Measurements from ENCODE around the gene CA10. TPM values are rescaled to one million over a fixed set of nuclear protein-coding genes. Genes with fewer than 3 reads are reported as not detected.

CA10 gene
- polyA plus RNA-seq, 4 donors, result 0.19 to 0.31 TPM; not detected in 2

- Histone ChIP-seq H3K4me3 (ENCODE audit: low read depth in 1 of 3, low read length in 3 of 3) (no peak overlapping the region), H3K9me3 (ENCODE audit: control insufficient read depth in 2 of 2, insufficient read depth in 1 of 2, low read depth in 1 of 2, low read length in 1 of 2) (no peaks in the 10 kb centered on the region), H3K27ac (ENCODE audit: low read depth in 1 of 3, low read length in 2 of 3) (no peak overlapping the region), H3K4me1 (ENCODE audit: control insufficient read depth in 3 of 3, insufficient read depth in 2 of 3, low read depth in 1 of 3, low read length in 2 of 3) (no peaks in the 10 kb centered on the region), H3K27me3 (ENCODE audit: control insufficient read depth in 3 of 3, insufficient read depth in 3 of 3, low read length in 3 of 3) (no peaks in the 10 kb centered on the region), H3K36me3 (ENCODE audit: control insufficient read depth in 3 of 3, insufficient read depth in 2 of 3, low read depth in 1 of 3, low read length in 3 of 3) (no peaks in the 10 kb centered on the region)
- 71 to 81% (median 76%) methylated on average over 1 of the region's 1 CpG for WGBS, 3 donors
- no peak for DNase-seq
- FAIRE-seq, result no peak
Observed at GRCh38 chr17:51706093-51706492, 452.4 kb downstream of the CA10 start.

GRCh38 chr17:51703361-51704341, 454.9 kb downstream of the CA10 start:
- Histone ChIP-seq H3K36me3 (ENCODE audit: control insufficient read depth in 3 of 3, insufficient read depth in 2 of 3, low read depth in 1 of 3, low read length in 3 of 3) (no peaks in the 10 kb centered on the region), H3K27ac (ENCODE audit: low read depth in 1 of 3, low read length in 2 of 3) (no peak overlapping the region), H3K4me3 (ENCODE audit: low read depth in 1 of 3, low read length in 3 of 3) (no peak overlapping the region), H3K27me3 (ENCODE audit: control insufficient read depth in 3 of 3, insufficient read depth in 3 of 3, low read length in 3 of 3) (no peaks in the 10 kb centered on the region), H3K9me3 (ENCODE audit: control insufficient read depth in 2 of 2, insufficient read depth in 1 of 2, low read depth in 1 of 2, low read length in 1 of 2) (no peaks in the 10 kb centered on the region), H3K4me1 (ENCODE audit: control insufficient read depth in 3 of 3, insufficient read depth in 2 of 3, low read depth in 1 of 3, low read length in 2 of 3) (no peaks in the 10 kb centered on the region)
- DNase-seq (no peak), FAIRE-seq (no peak)
- WGBS, 3 donors, result 75 to 81% (median 80%) methylated on average over 8 of the region's 8 CpGs

GRCh38 chr17:51702963-51703360, 455.6 kb downstream of the CA10 start:
- no peak overlapping the region for H3K27ac ChIP-seq (ENCODE audit: low read depth in 1 of 3, low read length in 2 of 3)

GRCh38 chr17:51701501-51701900, 457.0 kb downstream of the CA10 start:
- Histone ChIP-seq H3K9me3 (ENCODE audit: control insufficient read depth in 2 of 2, insufficient read depth in 1 of 2, low read depth in 1 of 2, low read length in 1 of 2) (no peaks in the 10 kb centered on the region), H3K36me3 (ENCODE audit: control insufficient read depth in 3 of 3, insufficient read depth in 2 of 3, low read depth in 1 of 3, low read length in 3 of 3) (no peaks in the 10 kb centered on the region), H3K27me3 (ENCODE audit: control insufficient read depth in 3 of 3, insufficient read depth in 3 of 3, low read length in 3 of 3) (no peaks in the 10 kb centered on the region), H3K4me1 (ENCODE audit: control insufficient read depth in 3 of 3, insufficient read depth in 2 of 3, low read depth in 1 of 3, low read length in 2 of 3) (no peaks in the 10 kb centered on the region), H3K4me3 (ENCODE audit: low read depth in 1 of 3, low read length in 3 of 3) (no peak overlapping the region), H3K27ac (ENCODE audit: low read depth in 1 of 3, low read length in 2 of 3) (no peak overlapping the region)
- FAIRE-seq (no peak), DNase-seq (no peak)
- 55 to 80% (median 74%) methylated on average over 2 of the region's 2 CpGs for WGBS, 3 donors

More at GRCh38 chr17:51702963-51703360, 455.6 kb downstream of the CA10 start:
- no peaks in the 10 kb centered on the region for H3K36me3 ChIP-seq (ENCODE audit: control insufficient read depth in 3 of 3, insufficient read depth in 2 of 3, low read depth in 1 of 3, low read length in 3 of 3)
- H3K27me3 ChIP-seq (ENCODE audit: control insufficient read depth in 3 of 3, insufficient read depth in 3 of 3, low read length in 3 of 3), result no peaks in the 10 kb centered on the region
- no peaks in the 10 kb centered on the region for H3K9me3 ChIP-seq (ENCODE audit: control insufficient read depth in 2 of 2, insufficient read depth in 1 of 2, low read depth in 1 of 2, low read length in 1 of 2)
- H3K4me3 ChIP-seq (ENCODE audit: low read depth in 1 of 3, low read length in 3 of 3), result no peak overlapping the region
- DNase-seq (no peak), FAIRE-seq (no peak)
- WGBS, 3 donors, result 26 to 54% (median 27%) methylated on average over 3 of the region's 3 CpGs
- H3K4me1 ChIP-seq (ENCODE audit: control insufficient read depth in 3 of 3, insufficient read depth in 2 of 3, low read depth in 1 of 3, low read length in 2 of 3), result no peaks in the 10 kb centered on the region

GRCh38 chr17:51700011-51700760, 458.3 kb downstream of the CA10 start:
- H3K27ac ChIP-seq (ENCODE audit: low read depth in 1 of 3, low read length in 2 of 3), result no peak overlapping the region
- no peak for FAIRE-seq
- H3K27me3 ChIP-seq (ENCODE audit: control insufficient read depth in 3 of 3, insufficient read depth in 3 of 3, low read length in 3 of 3), result no peaks in the 10 kb centered on the region
- H3K4me3 ChIP-seq (ENCODE audit: low read depth in 1 of 3, low read length in 3 of 3), result no peak overlapping the region
- no peaks in the 10 kb centered on the region for H3K9me3 ChIP-seq (ENCODE audit: control insufficient read depth in 2 of 2, insufficient read depth in 1 of 2, low read depth in 1 of 2, low read length in 1 of 2)
- WGBS, 3 donors, result 85 to 90% (median 89%) methylated on average over 17 of the region's 17 CpGs
- H3K4me1 ChIP-seq (ENCODE audit: control insufficient read depth in 3 of 3, insufficient read depth in 2 of 3, low read depth in 1 of 3, low read length in 2 of 3), result no peaks in the 10 kb centered on the region
- H3K36me3 ChIP-seq (ENCODE audit: control insufficient read depth in 3 of 3, insufficient read depth in 2 of 3, low read depth in 1 of 3, low read length in 3 of 3), result no peaks in the 10 kb centered on the region
- no peak for DNase-seq

- no peak for FAIRE-seq
- whole genome bisulfite sequencing, 3 donors, result 76 to 80% (median 77%) methylated on average over 5 of the region's 5 CpGs
- Histone ChIP-seq H3K4me3 (ENCODE audit: low read depth in 1 of 3, low read length in 3 of 3) (no peak overlapping the region), H3K36me3 (ENCODE audit: control insufficient read depth in 3 of 3, insufficient read depth in 2 of 3, low read depth in 1 of 3, low read length in 3 of 3) (no peaks in the 10 kb centered on the region), H3K27ac (ENCODE audit: low read depth in 1 of 3, low read length in 2 of 3) (no peak overlapping the region), H3K9me3 (ENCODE audit: control insufficient read depth in 2 of 2, insufficient read depth in 1 of 2, low read depth in 1 of 2, low read length in 1 of 2) (no peaks in the 10 kb centered on the region), H3K4me1 (ENCODE audit: control insufficient read depth in 3 of 3, insufficient read depth in 2 of 3, low read depth in 1 of 3, low read length in 2 of 3) (no peaks in the 10 kb centered on the region), H3K27me3 (ENCODE audit: control insufficient read depth in 3 of 3, insufficient read depth in 3 of 3, low read length in 3 of 3) (no peaks in the 10 kb centered on the region)
- DNase-seq, result no peak
Observed at GRCh38 chr17:51699303-51699702, 459.2 kb downstream of the CA10 start.

- Histone ChIP-seq H3K9me3 (ENCODE audit: control insufficient read depth in 2 of 2, insufficient read depth in 1 of 2, low read depth in 1 of 2, low read length in 1 of 2) (no peaks in the 10 kb centered on the region), H3K4me3 (ENCODE audit: low read depth in 1 of 3, low read length in 3 of 3) (no peak overlapping the region), H3K27me3 (ENCODE audit: control insufficient read depth in 3 of 3, insufficient read depth in 3 of 3, low read length in 3 of 3) (no peaks in the 10 kb centered on the region), H3K4me1 (ENCODE audit: control insufficient read depth in 3 of 3, insufficient read depth in 2 of 3, low read depth in 1 of 3, low read length in 2 of 3) (no peaks in the 10 kb centered on the region), H3K27ac (ENCODE audit: low read depth in 1 of 3, low read length in 2 of 3) (no peak overlapping the region), H3K36me3 (ENCODE audit: control insufficient read depth in 3 of 3, insufficient read depth in 2 of 3, low read depth in 1 of 3, low read length in 3 of 3) (no peaks in the 10 kb centered on the region)
- DNase-seq, result no peak
- WGBS, 3 donors, result 46 to 55% (median 46%) methylated on average over 2 of the region's 2 CpGs
- FAIRE-seq, result no peak
Observed at GRCh38 chr17:51692917-51693316, 465.6 kb downstream of the CA10 start.

- 83 to 90% (median 89%) methylated on average over 3 of the region's 3 CpGs for WGBS, 3 donors
- FAIRE-seq (no peak), DNase-seq (no peak)
- H3K4me1 ChIP-seq (ENCODE audit: control insufficient read depth in 3 of 3, insufficient read depth in 2 of 3, low read depth in 1 of 3, low read length in 2 of 3), result no peaks in the 10 kb centered on the region
- H3K9me3 ChIP-seq (ENCODE audit: control insufficient read depth in 2 of 2, insufficient read depth in 1 of 2, low read depth in 1 of 2, low read length in 1 of 2), result no peaks in the 10 kb centered on the region
- H3K27me3 ChIP-seq (ENCODE audit: control insufficient read depth in 3 of 3, insufficient read depth in 3 of 3, low read length in 3 of 3), result no peaks in the 10 kb centered on the region
- H3K4me3 ChIP-seq (ENCODE audit: low read depth in 1 of 3, low read length in 3 of 3), result no peak overlapping the region
- H3K27ac ChIP-seq (ENCODE audit: low read depth in 1 of 3, low read length in 2 of 3), result no peak overlapping the region
- no peaks in the 10 kb centered on the region for H3K36me3 ChIP-seq (ENCODE audit: control insufficient read depth in 3 of 3, insufficient read depth in 2 of 3, low read depth in 1 of 3, low read length in 3 of 3)
Observed at GRCh38 chr17:51687887-51688286, 470.6 kb downstream of the CA10 start.
